Heart right ventricle (tissue), 16 donors: Measurements from ENCODE around the gene TTC7B. TPM values are rescaled to one million over a fixed set of nuclear protein-coding genes. Genes with fewer than 3 reads are reported as not detected.

Source experiments
- ATAC-seq, 8 donors: fragments of 200-7000 bp; cut with Tn5 transposase; one replicate each; pipeline ENCODE4 v1.9.1; 2020; ENCODE audit warnings: mild to moderate bottlenecking in 8 of 8, moderate library complexity in 8 of 8, moderate number of reproducible peaks in 1 of 8
- DNase-seq, 2 donors: peaks; one replicate each; pipeline ENCODE4 v3.0.0-alpha.2; 2020
- H3K27ac ChIP-seq, 10 donors: fragments of 200-600 bp; sonication (generic) in 2 of 10; one replicate each; pipeline versions ENCODE4 v1.5.0 to v1.8.0; 2020 to 2022; ENCODE audit warnings: mild to moderate bottlenecking in 3 of 10
- H3K27me3 ChIP-seq, 7 donors: fragments of 200-600 bp; one replicate each; pipeline ENCODE4 v1.8.0; 2021 to 2022; ENCODE audit warnings: mild to moderate bottlenecking in 2 of 7
- H3K36me3 ChIP-seq, 9 donors: fragments of 200-600 bp; sonication (generic) in 1 of 9; one replicate each; pipeline versions ENCODE4 v1.5.0 to v1.8.0; 2020 to 2022; ENCODE audit warnings: mild to moderate bottlenecking in 2 of 9
- H3K4me1 ChIP-seq, 9 donors: fragments of 200-600 bp; sonication (generic) in 1 of 9; one replicate each; pipeline versions ENCODE4 v1.5.0 to v1.8.0; 2020 to 2022; ENCODE audit warnings: mild to moderate bottlenecking in 4 of 9
- H3K4me3 ChIP-seq, 10 donors: fragments of 200-600 bp; sonication (generic) in 2 of 10; one replicate each; pipeline versions ENCODE4 v1.5.0 to v1.8.0; 2020 to 2022; ENCODE audit warnings: mild to moderate bottlenecking in 7 of 10, moderate library complexity in 2 of 10
- H3K9me3 ChIP-seq, 11 donors: fragments of 200-600 bp in 10 of 11; sonication (generic) in 2 of 11; one replicate each; pipeline versions ENCODE4 v1.5.0 to v1.8.0; 2013 to 2022; ENCODE audit warnings: mild to moderate bottlenecking in 2 of 11, control low read depth in 1 of 11, moderate library complexity in 1 of 11
- WGBS, 2 donors: extraction: QIAGEN DNeasy Blood & Tissue Kit; methylation state at CpG; one replicate each; pipeline ENCODE4 v1.1.7; 2013; ENCODE audit warnings: inconsistent platforms in 1 of 2; 5-methylcytosine and 5-hydroxymethylcytosine counted together
- intact Hi-C, 10 donors: fragments of 100-400 bp; cut with DNase I; formaldehyde crosslinking; loops; one replicate each; pipeline versions ENCODE4 v1.11.1 to v1.14.2; 2022
- polyA plus RNA-seq, 2 donors: library from polyadenylated mRNA; stranded (reverse); fragments of 200-250 nt; gene quantifications; one replicate each; pipeline ENCODE4 v1.2.3, GENCODE V29; 2013
- total RNA-seq, 10 donors: library from RNA; stranded (reverse); fragmentation: NEBNext Ultra II Directional in 3 of 10; extraction: Animal tissue kit (Norgen Biotek cat#: 25700) in 3 of 10; gene quantifications; one replicate each; pipeline versions ENCODE4 v1.2.1 to v1.2.4, GENCODE V29; 2021 to 2023
- TF ChIP-seq, protein P1 (sequence below), 9 donors: fragments of 200-600 bp; sonication (generic) in 2 of 9; IDR thresholded peaks; one replicate each; pipeline versions ENCODE4 v1.5.0 to v1.8.0; 2021 to 2022; ENCODE audit warnings: antibody characterized with exemption in 9 of 9, mild to moderate bottlenecking in 5 of 9, moderate library complexity in 1 of 9
- donor health status: Arrhythmogenic right ventricular cardiomyopathy.
- donor health status: ischemic (EF 13 %, LVEDD 7.1; RV severe dilation, severe dysfunction).
- donor health status: healthy with polysubstance abuse.
- donor health status: DM: no; HTN: yes; CAD: no.
- donor health status: DM: no; HTN: no; CAD: no.
- donor health status: ischemic (EF 25% LVEDD 6.9; RV normal size, moderate dysfunction).
- donor health status: ischemic (EF 25% LVEDD 5.7; RV mildly dilated, moderate dysfunction).
- donor health status: healthy.
- donor health status: DM: yes; HTN: yes; CAD: no.
- donor health status: Ischemic cardiomyopathy.
- donor health status: ischemic (EF 35%, LVEDD 5.7; RV mildly dilated, moderate dysfunction).
- donor health status: nonischemic (EF 11% LVEDD 7.7; RV severe dilation, severe dysfunction).
- donor health status: DM: yes; HTN: yes; CAD: no.
- donor health status: PGD.
- donor health status: ischemic (EF 29% LVEDD 5.4; RV normal size, mild dysfunction).
- donor health status: nonischemic (EF 23%, LVEDD 6.1; RV moderate dilation, normal function).

The TTC7B gene
- total and polyA plus RNA-seq, 12 donors, result 23.0 to 79.4 (median 65.5) TPM

- DNase-seq, result no peak
Observed at GRCh38 chr14:90520326-90520725, 295.9 kb downstream of the TTC7B start.

GRCh38 chr14:90519262-90519920 is 296.8 kb downstream of the TTC7B start:
- Histone ChIP-seq H3K27ac (no peak overlapping the region), H3K36me3 (no peaks in the 10 kb centered on the region), H3K27me3 (no peaks in the 10 kb centered on the region), H3K4me1 (peaks cover 29 to 67% (median 60%) of the 10 kb centered on the region in 9 donors), H3K4me3 (no peak overlapping the region), H3K9me3 (peaks cover 0 to 6% (median 0%) of the 10 kb centered on the region in 11 donors)
- TF ChIP-seq, protein P1, sequence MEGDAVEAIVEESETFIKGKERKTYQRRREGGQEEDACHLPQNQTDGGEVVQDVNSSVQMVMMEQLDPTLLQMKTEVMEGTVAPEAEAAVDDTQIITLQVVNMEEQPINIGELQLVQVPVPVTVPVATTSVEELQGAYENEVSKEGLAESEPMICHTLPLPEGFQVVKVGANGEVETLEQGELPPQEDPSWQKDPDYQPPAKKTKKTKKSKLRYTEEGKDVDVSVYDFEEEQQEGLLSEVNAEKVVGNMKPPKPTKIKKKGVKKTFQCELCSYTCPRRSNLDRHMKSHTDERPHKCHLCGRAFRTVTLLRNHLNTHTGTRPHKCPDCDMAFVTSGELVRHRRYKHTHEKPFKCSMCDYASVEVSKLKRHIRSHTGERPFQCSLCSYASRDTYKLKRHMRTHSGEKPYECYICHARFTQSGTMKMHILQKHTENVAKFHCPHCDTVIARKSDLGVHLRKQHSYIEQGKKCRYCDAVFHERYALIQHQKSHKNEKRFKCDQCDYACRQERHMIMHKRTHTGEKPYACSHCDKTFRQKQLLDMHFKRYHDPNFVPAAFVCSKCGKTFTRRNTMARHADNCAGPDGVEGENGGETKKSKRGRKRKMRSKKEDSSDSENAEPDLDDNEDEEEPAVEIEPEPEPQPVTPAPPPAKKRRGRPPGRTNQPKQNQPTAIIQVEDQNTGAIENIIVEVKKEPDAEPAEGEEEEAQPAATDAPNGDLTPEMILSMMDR (IDR thresholded peaks at IDR 0.05), result no peak
- no peak for DNase-seq
- intact Hi-C loops, result loop anchor here in 4 of 10 donors (2.0 to 10.0 kb wide), 4 partner anchors 112 to 175 kb away; no protein-coding TSS in a partner anchor
- 94 to 96% methylated on average over 10 of the region's 10 CpGs for WGBS, 2 donors
- no peak for ATAC-seq

More at GRCh38 chr14:90520326-90520725, 295.9 kb downstream of the TTC7B start:
- 41 to 67% methylated on average over 5 of the region's 5 CpGs for WGBS, 2 donors
- TF ChIP-seq, protein P1 (IDR thresholded peaks at IDR 0.05), result no peak
- peak in 1 of 8 donors; percentile 22 for ATAC-seq
- Histone ChIP-seq H3K36me3 (no peaks in the 10 kb centered on the region), H3K27me3 (no peaks in the 10 kb centered on the region), H3K9me3 (peaks cover 0 to 6% (median 0%) of the 10 kb centered on the region in 11 donors), H3K4me3 (no peak overlapping the region), H3K27ac (peak overlapping the region in 6 of 10 donors; percentile 16 to 68 (median 40)), H3K4me1 (peaks cover 32 to 76% (median 66%) of the 10 kb centered on the region in 9 donors)
- intact Hi-C loops, result loop anchor here in 4 of 10 donors (5.0 to 10.0 kb wide), 3 partner anchors 118 to 126 kb away; partner anchors contain the start of gene CALM1 (in 3 of the 4)

GRCh38 chr14:90518941-90519256 is 297.3 kb downstream of the TTC7B start:
- DNase-seq, result no peak
- intact Hi-C loops, result loop anchor here in 4 of 10 donors (2.0 to 10.0 kb wide), 4 partner anchors 112 to 176 kb away; no protein-coding TSS in a partner anchor
- H3K27me3 ChIP-seq, result no peaks in the 10 kb centered on the region
- H3K4me1 ChIP-seq, result peaks cover 25 to 67% (median 59%) of the 10 kb centered on the region in 9 donors
- H3K36me3 ChIP-seq, result no peaks in the 10 kb centered on the region
- ATAC-seq, result peak in 1 of 8 donors; percentile 34
- TF ChIP-seq, protein P1 (IDR thresholded peaks at IDR 0.05), result peak; percentile 9 to 68 (median 51)
- no peak overlapping the region for H3K4me3 ChIP-seq
- WGBS, 2 donors, result 67 to 83% methylated on average over 5 of the region's 5 CpGs
- H3K9me3 ChIP-seq, result peaks cover 0 to 6% (median 0%) of the 10 kb centered on the region in 11 donors
- H3K27ac ChIP-seq, result peak overlapping the region in 1 of 10 donors; percentile 1

DNA sequence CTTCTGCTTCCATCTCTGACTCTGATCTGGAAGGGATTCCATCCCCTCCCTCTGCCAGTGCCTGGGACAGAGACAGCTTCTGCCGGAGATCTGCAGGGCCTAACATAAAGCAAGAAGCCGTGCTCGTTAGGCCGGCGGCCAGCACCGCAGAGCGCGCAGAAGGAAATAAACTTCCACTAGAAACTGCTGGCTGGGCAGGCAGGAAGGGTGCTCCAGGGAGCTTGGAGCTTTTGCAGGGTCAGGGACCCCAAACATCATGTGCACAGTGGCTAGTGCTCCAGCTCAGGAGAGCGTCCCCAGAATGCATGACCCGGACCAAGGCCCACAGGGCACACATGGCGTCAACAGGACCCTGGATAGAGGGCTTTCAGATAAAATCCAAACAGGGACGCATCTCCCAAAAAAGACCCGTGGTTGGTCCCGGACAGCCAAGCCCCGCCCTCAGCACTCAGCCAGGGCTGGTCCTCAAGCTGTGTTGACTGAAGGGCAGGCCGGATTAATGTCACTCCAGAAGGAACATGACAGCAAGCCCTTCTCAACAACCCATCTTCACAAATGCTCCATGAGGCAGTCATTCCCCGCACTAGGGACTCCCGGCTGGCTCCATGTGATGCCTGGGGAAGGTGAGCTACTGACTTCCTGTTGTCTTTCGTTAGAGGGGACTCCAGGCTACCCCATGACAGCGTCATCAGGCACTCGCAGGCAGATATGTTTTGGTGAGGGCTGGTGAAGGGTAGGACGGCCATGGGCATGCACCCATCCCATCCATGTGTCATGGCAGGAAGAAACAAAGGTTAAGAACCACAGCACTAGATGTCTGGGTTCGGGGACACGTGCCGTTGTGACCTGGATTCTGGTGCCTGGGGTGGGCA is 297.9 kb downstream of the TTC7B start:
- Histone ChIP-seq H3K27me3 (no peaks in the 10 kb centered on the region), H3K4me1 (peaks cover 25 to 67% (median 63%) of the 10 kb centered on the region in 9 donors), H3K4me3 (no peak overlapping the region), H3K36me3 (no peaks in the 10 kb centered on the region), H3K9me3 (peaks cover 0 to 6% (median 0%) of the 10 kb centered on the region in 11 donors), H3K27ac (peak overlapping the region in 4 of 10 donors; percentile 1 to 42 (median 36))
- WGBS, 2 donors, result 53 to 58% methylated on average over 25 of the region's 25 CpGs
- DNase-seq (no peak), ATAC-seq (no peak)
- intact Hi-C loops, result loop anchor here in 4 of 10 donors (2.0 to 10.0 kb wide), 4 partner anchors 111 to 176 kb away; no protein-coding TSS in a partner anchor
- TF ChIP-seq, protein P1 (IDR thresholded peaks at IDR 0.05), result no peak
